Stimulated activated CD4-positive, alpha-beta T cell treated with anti-CD3 and anti-CD28 coated beads, Interleukin-4, amount 100 ng/mL, for 24 hours (primary cell): Measurements from ENCODE around the gene LDLRAD2.
"Not testable (repeated sequence)": the region's sequence is repeated elsewhere in the genome, so short reads cannot be mapped to it uniquely, and the experiment has no call there.

Source experiments
- DNase-seq: peaks from one replicate; pipeline ENCODE4 v3.0.0-alpha.2; 2020

LDLRAD2 gene, protein sequence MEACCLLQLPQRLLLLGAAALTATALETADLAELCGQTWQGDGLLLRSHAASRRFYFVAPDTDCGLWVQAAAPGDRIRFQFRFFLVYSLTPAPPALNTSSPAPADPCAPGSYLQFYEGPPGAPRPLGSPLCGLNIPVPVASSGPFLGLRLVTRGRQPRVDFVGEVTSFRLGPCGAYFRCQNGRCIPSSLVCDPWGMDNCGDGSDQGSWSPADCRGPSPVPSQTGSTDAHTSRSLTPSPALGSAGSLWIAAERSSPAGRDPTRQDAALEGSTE

DNA sequence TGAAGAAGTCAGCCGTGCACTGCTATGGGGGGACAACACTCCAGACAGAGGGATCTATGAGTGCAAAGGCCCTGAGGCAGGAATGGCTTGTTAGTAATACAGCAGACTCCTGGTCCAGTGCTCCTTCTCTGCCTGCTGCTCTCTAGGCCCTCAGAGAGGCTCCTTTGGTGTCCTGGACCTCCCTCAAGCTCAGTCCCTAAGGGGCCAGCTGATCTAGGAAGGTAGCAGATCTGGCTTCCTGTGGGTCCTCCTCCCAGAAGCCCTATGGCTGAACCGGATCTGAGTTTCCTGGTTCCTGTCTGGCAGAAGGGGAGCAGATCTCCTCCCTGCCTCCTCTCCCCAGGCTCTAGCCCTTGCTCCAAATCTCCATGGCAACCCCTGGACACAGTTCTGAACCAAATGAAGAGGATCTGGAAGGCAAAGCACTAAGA lies at the start of gene LDLRAD2:
Gene LDLRAD2, plus strand, starts transcription at position 391 of the 431 bp plus-strand sequence. CDS start 187 bp downstream, outside the sequence.
- DNase-seq = no peak

- DNase-seq = no peak
Observed at GRCh38 chr1:21763236-21763635, 48.8 kb upstream of the LDLRAD2 start.

DNA sequence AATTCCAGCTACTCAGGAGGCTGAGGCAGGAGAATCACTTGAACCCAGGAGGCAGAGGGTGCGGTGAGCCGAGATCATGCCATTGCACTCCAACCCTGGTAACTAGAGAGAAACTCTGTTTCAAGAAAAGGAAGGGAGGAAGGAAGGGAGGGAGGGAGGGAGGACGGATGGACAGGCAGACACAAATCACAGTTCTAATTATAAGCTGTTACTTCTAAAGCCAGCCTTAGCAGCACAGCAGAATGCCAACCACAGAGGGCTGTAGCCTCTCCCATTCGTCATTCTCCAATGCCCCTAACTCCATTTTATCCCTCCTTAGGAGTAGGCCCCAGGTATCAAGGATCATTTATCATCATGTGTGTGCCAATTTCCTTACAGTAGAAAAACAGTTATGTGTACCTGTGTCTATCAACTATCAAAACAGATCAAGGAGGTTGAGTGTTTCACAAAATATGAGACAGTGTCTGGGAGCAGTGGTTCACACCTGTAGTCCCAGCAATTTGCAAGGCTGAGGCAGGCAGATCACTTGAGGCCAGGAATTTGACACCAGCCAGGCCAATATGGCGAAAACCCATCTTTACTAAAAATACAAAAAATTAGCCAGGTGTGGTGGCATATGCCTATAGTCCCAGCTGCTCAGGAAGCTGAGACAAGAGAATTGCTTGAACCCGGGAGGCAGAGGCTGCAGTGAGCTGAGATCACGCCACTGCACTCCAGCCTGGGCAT lies 48.2 kb upstream of the LDLRAD2 start:
- DNase-seq = no peak

DNA sequence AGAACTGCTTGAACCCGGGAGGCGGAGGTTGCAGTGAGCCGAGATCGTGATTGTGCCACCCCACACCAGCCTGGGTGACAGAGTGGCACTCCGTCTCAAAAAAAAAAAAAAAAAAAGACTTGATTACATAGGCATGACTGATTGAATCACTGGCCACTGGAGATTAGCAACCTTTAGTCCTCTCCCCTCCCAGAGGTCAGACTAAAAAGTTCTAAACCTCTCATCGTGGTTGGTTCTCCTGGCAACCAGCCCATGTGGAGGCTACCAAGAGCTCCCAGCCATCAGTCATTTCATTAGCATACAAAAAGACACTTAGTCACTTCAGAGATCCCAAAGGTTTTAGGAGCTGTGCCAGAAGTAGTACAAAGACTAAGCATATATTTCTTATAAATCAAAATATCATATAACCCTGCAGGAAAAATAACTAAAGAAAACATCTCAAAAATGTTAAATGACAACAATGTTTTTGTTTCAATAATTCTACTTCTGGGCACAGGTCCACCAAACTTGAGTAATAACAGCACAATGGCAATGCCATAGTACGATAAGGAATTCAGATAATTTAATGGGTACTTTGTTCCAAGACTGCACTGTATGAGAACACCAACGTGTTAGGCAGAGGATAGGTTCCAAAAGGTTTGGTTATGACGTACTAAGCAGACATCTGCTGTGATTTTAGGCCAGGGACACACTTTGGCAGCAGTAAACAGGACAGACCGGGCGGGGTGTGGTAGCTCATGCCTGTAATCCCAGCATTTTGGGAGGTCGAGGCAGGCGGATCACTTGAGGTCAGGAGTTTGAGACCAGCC lies 47.2 kb upstream of the LDLRAD2 start:
- no peak for DNase-seq

DNA sequence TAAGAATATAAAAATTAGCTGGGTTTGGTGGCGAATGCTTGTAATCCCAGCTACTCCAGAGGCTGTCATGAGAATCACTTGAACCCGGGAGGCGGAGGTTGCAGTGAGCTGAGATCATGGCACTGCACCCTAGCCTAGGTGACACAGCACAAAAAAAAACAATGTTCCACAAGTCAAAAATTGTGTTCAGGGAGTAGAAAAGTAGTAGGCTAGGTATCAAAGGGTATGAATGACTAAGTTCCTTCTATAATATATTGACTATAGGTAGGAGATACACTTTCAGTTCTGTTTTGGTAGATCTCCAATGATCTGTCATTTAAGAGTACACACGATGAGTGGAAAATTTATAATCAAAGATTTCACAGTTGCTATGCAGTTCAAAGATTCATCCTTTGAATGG lies 45.9 kb upstream of the LDLRAD2 start:
- no peak for DNase-seq

- not testable (repeated sequence) for DNase-seq
Observed at GRCh38 chr1:21767106-21767505, 45.0 kb upstream of the LDLRAD2 start.

GRCh38 chr1:21770201-21770600 lies 41.9 kb upstream of the LDLRAD2 start:
- no peak for DNase-seq

- not testable (repeated sequence) for DNase-seq
Observed at GRCh38 chr1:21770602-21771001, 41.5 kb upstream of the LDLRAD2 start.

DNA sequence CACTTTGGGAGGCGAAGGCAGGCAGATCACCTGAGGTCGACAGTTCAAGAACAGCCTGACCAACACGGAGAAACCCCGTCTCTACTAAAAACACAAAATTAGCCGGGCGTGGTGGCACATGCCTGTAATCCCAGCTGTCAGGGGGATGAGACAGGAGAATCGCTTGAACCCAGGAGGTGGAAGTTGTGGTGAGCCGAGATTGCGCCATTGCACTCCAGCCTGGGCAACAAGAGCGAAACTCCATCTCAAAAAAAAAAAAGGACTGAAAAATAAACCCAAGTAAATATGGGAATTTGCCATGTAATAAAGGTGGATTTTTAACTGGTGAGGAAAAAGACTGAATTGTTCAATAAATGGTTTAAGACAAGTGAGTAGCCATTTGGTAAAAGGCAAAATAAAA lies 40.4 kb upstream of the LDLRAD2 start:
- DNase-seq = not testable (repeated sequence)

GRCh38 chr1:21773585-21773984 lies 38.5 kb upstream of the LDLRAD2 start:
- DNase-seq = no peak

- no peak for DNase-seq
Observed at GRCh38 chr1:21774835-21775549, 37.1 kb upstream of the LDLRAD2 start.

DNA sequence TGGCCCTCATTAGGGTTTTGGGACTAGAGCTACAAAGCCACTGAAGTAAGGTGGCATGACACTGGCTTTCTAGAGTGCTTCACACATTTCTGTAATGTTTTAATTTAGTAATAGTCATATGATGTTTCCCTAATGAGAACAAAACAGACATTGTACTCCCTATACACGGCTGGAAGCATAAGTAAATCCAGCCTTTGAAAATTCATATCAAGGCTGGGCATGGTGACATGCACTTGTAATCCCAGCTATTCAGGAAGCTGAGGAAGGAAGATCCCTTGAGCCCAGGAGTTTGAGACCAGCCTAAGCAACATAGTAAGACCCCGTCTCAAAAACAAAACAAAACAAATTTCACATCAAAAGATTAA lies 36.5 kb upstream of the LDLRAD2 start:
- no peak for DNase-seq

GRCh38 chr1:21775985-21776562 lies 36.0 kb upstream of the LDLRAD2 start:
- DNase-seq = no peak

- DNase-seq = not testable (repeated sequence)
Observed at GRCh38 chr1:21776925-21777324, 35.1 kb upstream of the LDLRAD2 start.

- DNase-seq = no peak
Observed at GRCh38 chr1:21778405-21778727, 33.7 kb upstream of the LDLRAD2 start.

DNA sequence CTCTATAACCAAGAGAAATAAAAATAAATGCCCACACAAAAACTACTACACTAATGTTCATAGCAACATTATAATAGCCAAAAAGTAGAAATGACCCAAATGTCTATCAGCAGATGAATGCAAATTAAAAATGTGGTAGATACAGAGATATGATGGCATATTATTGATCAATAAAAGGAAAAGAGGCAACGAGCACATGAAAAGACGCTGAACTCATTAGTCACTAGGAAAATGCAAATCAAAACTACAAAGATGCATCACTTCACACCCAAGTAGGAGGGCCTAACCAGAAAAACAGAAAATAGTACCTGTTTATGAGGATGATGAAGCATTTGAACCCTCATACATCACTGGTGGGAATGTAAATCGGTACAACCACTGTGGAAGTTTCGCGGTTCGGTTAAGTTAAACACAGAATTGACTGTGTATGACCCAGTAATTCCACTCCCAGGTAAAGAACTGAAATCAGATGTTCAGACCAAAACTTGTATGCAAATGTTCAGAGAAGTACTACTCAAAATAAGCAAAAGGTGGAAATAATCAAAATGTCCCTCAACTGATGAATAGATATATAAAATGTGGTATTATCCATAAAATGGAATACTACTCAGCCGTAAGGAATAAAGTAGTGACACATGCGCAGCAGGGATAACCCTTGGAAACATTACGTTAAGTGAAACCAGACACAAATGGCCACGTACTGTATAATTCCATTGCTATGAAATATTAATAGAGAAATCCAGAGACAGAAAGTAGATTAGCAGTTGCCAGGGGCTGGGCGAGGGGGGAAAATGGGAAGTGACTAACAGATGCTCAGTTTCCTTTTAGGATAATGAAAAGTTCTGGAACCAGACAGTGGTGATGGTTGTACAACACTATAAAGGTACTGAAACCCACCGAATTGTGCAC lies 32.2 kb upstream of the LDLRAD2 start:
- DNase-seq = peak; percentile 76

- peak; percentile 25 for DNase-seq
Observed at GRCh38 chr1:21781815-21782348, 30.2 kb upstream of the LDLRAD2 start.

GRCh38 chr1:21782349-21782867 lies 29.7 kb upstream of the LDLRAD2 start:
- peak; percentile 57 for DNase-seq

- DNase-seq = peak; percentile 97
Observed at GRCh38 chr1:21782868-21783678, 29.0 kb upstream of the LDLRAD2 start, which contains the start of gene USP48. Gene USP48, minus strand, starts transcription at chr1:21783149. Its CDS starts 192 bp downstream, at chr1:21782957.
